Effector memory CD4-positive, alpha-beta T cell (primary cell): ENCODE data around the gene THBS3.
A peak's percentile ranks its signal among the peaks of the same experiment; 100 is the strongest.

Source experiments
- DNase-seq, 3 donors: peaks; one replicate each; pipeline ENCODE4 v3.0.0-alpha.2; 2020
- H3K27ac ChIP-seq: 2 replicates; pipeline ENCODE4 v1.7.0; 2013; ENCODE audit warnings: mild to moderate bottlenecking, low read length, moderate library complexity; ENCODE audit not compliant: insufficient read depth, poor library complexity, severe bottlenecking
- H3K27me3 ChIP-seq: replicated peaks from 2 replicates; pipeline ENCODE4 v1.7.0; 2013; ENCODE audit warnings: mild to moderate bottlenecking, low read length; ENCODE audit not compliant: insufficient read depth, control insufficient read depth, poor library complexity, severe bottlenecking
- H3K36me3 ChIP-seq: 2 replicates; pipeline ENCODE4 v1.7.0; 2013; ENCODE audit warnings: mild to moderate bottlenecking, low read length, moderate library complexity; ENCODE audit not compliant: control insufficient read depth, insufficient read depth
- H3K4me1 ChIP-seq: 2 replicates; pipeline ENCODE4 v1.7.0; 2013; ENCODE audit warnings: low read length, mild to moderate bottlenecking; ENCODE audit not compliant: control insufficient read depth, insufficient read depth, poor library complexity, severe bottlenecking
- H3K4me3 ChIP-seq: 2 replicates; pipeline ENCODE4 v1.7.0; 2013; ENCODE audit warnings: low read length, low read depth, mild to moderate bottlenecking; ENCODE audit not compliant: insufficient read depth, poor library complexity, severe bottlenecking
- H3K9me3 ChIP-seq: 2 replicates; pipeline ENCODE4 v1.7.0; 2013; ENCODE audit warnings: mild to moderate bottlenecking, low read length, moderate library complexity; ENCODE audit not compliant: control insufficient read depth

Gene THBS3

GRCh38 chr1:155182052-155182550 lies 25.6 kb downstream of the THBS3 start:
- H3K36me3 ChIP-seq: peaks cover 36% of the 10 kb centered on the region
- no peak overlapping the region for H3K4me3 ChIP-seq
- no peaks in the 10 kb centered on the region for H3K9me3 ChIP-seq
- H3K27me3 ChIP-seq: no peaks in the 10 kb centered on the region
- H3K4me1 ChIP-seq: peaks cover under 1% of the 10 kb centered on the region
- no peak for DNase-seq
- H3K27ac ChIP-seq: no peak overlapping the region

- H3K36me3 ChIP-seq: peaks cover 36% of the 10 kb centered on the region
- no peaks in the 10 kb centered on the region for H3K9me3 ChIP-seq
- H3K27me3 ChIP-seq: no peaks in the 10 kb centered on the region
- DNase-seq: no peak
- H3K4me1 ChIP-seq: peaks cover 6% of the 10 kb centered on the region
- H3K27ac ChIP-seq: no peak overlapping the region
- H3K4me3 ChIP-seq: no peak overlapping the region
Measured at GRCh38 chr1:155181371-155182051, 26.2 kb downstream of the THBS3 start.

GRCh38 chr1:155179112-155180031 lies 28.3 kb downstream of the THBS3 start:
- Histone ChIP-seq H3K27ac (no peak overlapping the region), H3K4me1 (peaks cover 22% of the 10 kb centered on the region), H3K27me3 (no peaks in the 10 kb centered on the region), H3K9me3 (no peaks in the 10 kb centered on the region), H3K4me3 (no peak overlapping the region), H3K36me3 (peaks cover 36% of the 10 kb centered on the region)
- DNase-seq: no peak

GRCh38 chr1:155178441-155179111 lies 29.1 kb downstream of the THBS3 start:
- H3K27me3 ChIP-seq: no peaks in the 10 kb centered on the region
- no peak overlapping the region for H3K27ac ChIP-seq
- H3K9me3 ChIP-seq: no peaks in the 10 kb centered on the region
- peaks cover 36% of the 10 kb centered on the region for H3K36me3 ChIP-seq
- DNase-seq: no peak
- H3K4me3 ChIP-seq: no peak overlapping the region
- H3K4me1 ChIP-seq: peaks cover 29% of the 10 kb centered on the region

GRCh38 chr1:155177918-155178281 lies 29.8 kb downstream of the THBS3 start:
- no peak for DNase-seq
- H3K36me3 ChIP-seq: peaks cover 36% of the 10 kb centered on the region
- peaks cover 29% of the 10 kb centered on the region for H3K4me1 ChIP-seq
- H3K27me3 ChIP-seq: no peaks in the 10 kb centered on the region
- no peaks in the 10 kb centered on the region for H3K9me3 ChIP-seq
- H3K4me3 ChIP-seq: no peak overlapping the region
- no peak overlapping the region for H3K27ac ChIP-seq

- DNase-seq: no peak
- no peaks in the 10 kb centered on the region for H3K9me3 ChIP-seq
- no peak overlapping the region for H3K4me3 ChIP-seq
- no peaks in the 10 kb centered on the region for H3K27me3 ChIP-seq
- H3K4me1 ChIP-seq: peaks cover 30% of the 10 kb centered on the region
- no peak overlapping the region for H3K27ac ChIP-seq
- peaks cover 35% of the 10 kb centered on the region for H3K36me3 ChIP-seq
Measured at GRCh38 chr1:155177192-155177917, 30.3 kb downstream of the THBS3 start.

- Histone ChIP-seq H3K27me3 (no peaks in the 10 kb centered on the region), H3K36me3 (peaks cover 29% of the 10 kb centered on the region), H3K9me3 (no peaks in the 10 kb centered on the region), H3K4me1 (peaks cover 32% of the 10 kb centered on the region), H3K4me3 (no peak overlapping the region), H3K27ac (peak overlapping the region; percentile 9)
- peak; percentile 59 to 72 (median 60) for DNase-seq
Measured at GRCh38 chr1:155176544-155177071, 31.1 kb downstream of the THBS3 start.

- peaks cover 23% of the 10 kb centered on the region for H3K36me3 ChIP-seq
- no peak for DNase-seq
- no peak overlapping the region for H3K4me3 ChIP-seq
- peak overlapping the region; percentile 9 for H3K27ac ChIP-seq
- peaks cover 32% of the 10 kb centered on the region for H3K4me1 ChIP-seq
- H3K27me3 ChIP-seq: no peaks in the 10 kb centered on the region
- H3K9me3 ChIP-seq: no peaks in the 10 kb centered on the region
Measured at GRCh38 chr1:155175927-155176371, 31.7 kb downstream of the THBS3 start.

GRCh38 chr1:155175281-155175926 lies 32.3 kb downstream of the THBS3 start:
- H3K4me3 ChIP-seq: no peak overlapping the region
- no peaks in the 10 kb centered on the region for H3K27me3 ChIP-seq
- no peak overlapping the region for H3K27ac ChIP-seq
- peaks cover 32% of the 10 kb centered on the region for H3K4me1 ChIP-seq
- no peak for DNase-seq
- H3K36me3 ChIP-seq: peaks cover 23% of the 10 kb centered on the region
- H3K9me3 ChIP-seq: no peaks in the 10 kb centered on the region
